C4-2B (cell line): ENCODE measurements around the gene BAHCC1.

Experiments used
- ZFX ChIP-seq: fragments of 450-650 bp; IDR thresholded peaks from 2 replicates; pipeline ENCODE4 v1.6.1; 2017
- TF ChIP-seq, protein P1 (sequence below): fragments of 450-650 bp; conservative IDR thresholded peaks from 2 replicates; pipeline ENCODE4 v1.5.1; 2017; ENCODE audit warnings: mild to moderate bottlenecking

DNA sequence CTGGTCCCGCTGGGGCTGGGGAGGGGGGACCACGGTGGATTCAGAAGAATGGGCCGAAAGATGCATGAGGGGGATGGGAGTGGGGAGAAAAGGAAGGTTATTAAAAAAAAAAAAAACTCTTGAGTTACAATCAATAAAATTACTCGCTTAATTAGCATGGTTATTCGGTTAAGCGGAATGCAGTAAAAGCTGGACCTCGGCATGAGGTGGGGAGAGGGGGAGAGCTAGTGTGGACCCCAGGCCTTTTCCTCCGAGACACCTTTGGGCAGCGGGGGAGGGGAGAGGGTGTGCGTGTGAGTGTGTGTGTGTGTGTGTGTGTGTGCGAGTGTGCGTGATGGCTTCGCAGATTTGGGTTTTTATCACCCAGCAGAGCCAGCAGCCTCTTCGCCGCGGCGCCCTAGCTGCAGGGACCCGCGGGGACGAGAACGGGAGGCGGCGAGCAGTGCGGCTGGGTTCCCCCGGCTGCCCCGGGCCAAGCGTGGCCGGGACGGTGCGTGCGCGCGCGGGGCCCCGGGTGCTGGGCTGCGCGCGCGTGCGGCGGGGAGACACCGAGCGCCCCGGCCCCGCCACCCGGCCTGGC is 3.7 kb downstream of the BAHCC1 start:
- TF ChIP-seq, protein P1, sequence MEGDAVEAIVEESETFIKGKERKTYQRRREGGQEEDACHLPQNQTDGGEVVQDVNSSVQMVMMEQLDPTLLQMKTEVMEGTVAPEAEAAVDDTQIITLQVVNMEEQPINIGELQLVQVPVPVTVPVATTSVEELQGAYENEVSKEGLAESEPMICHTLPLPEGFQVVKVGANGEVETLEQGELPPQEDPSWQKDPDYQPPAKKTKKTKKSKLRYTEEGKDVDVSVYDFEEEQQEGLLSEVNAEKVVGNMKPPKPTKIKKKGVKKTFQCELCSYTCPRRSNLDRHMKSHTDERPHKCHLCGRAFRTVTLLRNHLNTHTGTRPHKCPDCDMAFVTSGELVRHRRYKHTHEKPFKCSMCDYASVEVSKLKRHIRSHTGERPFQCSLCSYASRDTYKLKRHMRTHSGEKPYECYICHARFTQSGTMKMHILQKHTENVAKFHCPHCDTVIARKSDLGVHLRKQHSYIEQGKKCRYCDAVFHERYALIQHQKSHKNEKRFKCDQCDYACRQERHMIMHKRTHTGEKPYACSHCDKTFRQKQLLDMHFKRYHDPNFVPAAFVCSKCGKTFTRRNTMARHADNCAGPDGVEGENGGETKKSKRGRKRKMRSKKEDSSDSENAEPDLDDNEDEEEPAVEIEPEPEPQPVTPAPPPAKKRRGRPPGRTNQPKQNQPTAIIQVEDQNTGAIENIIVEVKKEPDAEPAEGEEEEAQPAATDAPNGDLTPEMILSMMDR = no peak
- TF ChIP-seq ZFX = 0 out of 2 replicates have a peak, but pooled peaks have one; percentile 5
